Muscle of back (tissue), 11 donors: ENCODE measurements around the gene MIER2. TPM values are rescaled to one million over a fixed set of nuclear protein-coding genes. Genes with fewer than 3 reads are reported as not detected.
A peak's percentile ranks its signal among the peaks of the same experiment; 100 is the strongest.

ENCODE experiments used
- DNase-seq, 3 donors: peaks; one replicate each; pipeline versions ENCODE4 v3.0.0 to v3.0.0-alpha.2; 2013
- polyA plus RNA-seq, 10 donors: library from polyadenylated mRNA; unstranded; fragments of 120-200 nt; gene quantifications; one replicate each; pipeline ENCODE4 v1.2.1, GENCODE V29; 2013; ENCODE audit not compliant: insufficient read length in 10 of 10

Gene MIER2
- polyA plus RNA-seq, 10 donors = 20.8 to 29.3 (median 26.0) TPM

DNA sequence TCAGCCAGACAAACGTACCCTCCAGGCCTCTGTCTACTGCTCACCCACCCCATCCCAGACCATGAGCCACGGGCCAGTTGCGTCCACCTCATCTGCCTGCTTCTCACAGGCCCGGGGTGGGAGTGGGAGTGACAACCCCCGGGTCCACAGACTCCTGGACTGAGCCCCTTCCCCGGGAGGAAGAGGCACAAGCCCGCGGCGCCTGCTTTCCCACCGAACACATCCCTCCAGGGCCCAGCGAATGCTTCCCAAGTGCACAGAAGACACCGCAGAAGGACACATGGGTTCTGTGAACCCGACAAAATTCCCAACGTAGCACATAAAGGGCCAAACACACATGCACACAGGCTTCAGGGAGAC, 35.4 kb downstream of the MIER2 start:
- no peak for DNase-seq

DNA sequence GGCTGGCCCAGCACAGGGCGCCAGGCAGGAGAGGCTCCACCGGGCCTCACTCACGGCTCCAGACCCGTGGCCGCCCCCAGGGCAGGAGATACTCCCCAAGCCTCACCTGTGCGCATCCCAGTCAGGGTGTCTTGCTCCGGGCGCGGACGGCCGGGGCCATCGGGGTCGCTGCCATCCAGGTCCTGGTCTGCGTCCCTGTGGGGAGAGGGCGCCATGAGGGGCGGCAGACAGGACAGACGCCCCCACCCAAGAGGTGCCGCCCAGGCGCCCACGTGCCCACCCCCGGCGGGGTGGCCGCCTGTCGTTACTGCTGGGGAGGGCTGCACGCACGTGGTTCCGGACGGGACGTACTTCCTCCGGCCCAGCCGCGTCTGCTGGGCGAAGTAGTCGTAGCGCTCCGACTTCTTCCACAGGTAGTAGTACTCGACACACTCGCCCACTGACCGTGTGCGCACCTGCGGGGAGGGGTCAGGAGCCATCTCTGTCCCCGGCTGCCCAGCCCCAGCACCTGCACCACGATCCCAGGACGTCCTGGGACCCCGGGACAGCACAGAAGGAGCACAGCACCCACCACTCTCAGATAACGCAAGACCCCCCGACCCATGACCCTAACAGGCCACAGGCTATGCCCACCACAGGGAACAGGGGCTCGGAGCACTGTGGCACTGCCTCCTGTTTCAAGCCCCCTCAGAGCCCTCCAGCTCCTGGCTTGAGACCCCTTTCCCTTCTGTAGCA, 36.0 kb downstream of the MIER2 start:
- no peak for DNase-seq

DNA sequence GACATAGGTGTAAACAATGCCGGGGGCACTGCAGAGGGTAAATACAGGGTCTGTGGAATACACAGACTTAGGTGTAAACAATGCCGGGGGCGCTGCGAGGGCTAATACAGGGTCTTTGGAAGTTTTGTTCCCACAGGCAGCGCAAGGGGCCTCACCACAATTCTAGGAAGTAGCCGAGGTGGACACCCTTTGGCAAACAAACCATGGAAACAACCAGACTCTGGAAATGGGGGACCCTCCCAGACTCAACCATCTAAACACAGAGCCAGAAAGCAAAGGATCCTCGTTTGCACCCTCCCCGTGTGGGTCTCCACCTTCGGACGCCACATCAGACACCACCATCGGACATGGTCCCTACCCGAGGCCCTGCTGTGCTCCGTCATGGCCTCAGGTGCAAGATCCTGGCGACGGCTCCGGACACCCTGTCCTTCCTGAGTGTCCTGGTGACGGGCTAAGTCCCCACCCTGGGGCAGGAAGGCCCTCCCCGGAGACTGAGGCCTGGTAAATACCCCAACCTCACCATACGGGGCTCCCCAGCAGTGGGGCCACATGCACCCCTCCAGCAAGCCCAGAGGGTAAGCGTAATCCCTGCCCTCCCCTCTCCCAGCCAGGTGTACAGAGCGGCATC, 36.7 kb downstream of the MIER2 start:
- DNase-seq = no peak

DNA sequence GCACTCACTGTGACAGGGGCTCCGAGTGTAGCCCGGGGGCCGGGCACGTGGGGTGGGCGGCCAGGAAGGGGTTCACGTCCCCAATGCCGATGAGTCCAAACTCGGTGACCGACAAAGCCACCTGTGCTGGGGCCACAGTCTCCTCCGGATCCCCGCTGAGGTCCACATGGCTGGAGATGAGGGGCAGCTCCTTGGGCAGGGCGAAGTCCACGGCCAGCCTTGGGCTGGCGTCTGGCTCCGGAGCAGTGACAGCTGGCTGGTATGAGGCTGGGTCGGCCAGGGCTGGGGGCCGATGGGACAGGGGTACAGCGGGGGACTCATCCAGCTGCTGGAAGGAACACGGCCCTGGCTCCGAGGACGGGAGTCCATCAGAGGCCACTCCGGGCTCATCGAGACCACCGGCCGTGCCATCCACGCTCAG, 37.5 kb downstream of the MIER2 start:
- no peak for DNase-seq

DNA sequence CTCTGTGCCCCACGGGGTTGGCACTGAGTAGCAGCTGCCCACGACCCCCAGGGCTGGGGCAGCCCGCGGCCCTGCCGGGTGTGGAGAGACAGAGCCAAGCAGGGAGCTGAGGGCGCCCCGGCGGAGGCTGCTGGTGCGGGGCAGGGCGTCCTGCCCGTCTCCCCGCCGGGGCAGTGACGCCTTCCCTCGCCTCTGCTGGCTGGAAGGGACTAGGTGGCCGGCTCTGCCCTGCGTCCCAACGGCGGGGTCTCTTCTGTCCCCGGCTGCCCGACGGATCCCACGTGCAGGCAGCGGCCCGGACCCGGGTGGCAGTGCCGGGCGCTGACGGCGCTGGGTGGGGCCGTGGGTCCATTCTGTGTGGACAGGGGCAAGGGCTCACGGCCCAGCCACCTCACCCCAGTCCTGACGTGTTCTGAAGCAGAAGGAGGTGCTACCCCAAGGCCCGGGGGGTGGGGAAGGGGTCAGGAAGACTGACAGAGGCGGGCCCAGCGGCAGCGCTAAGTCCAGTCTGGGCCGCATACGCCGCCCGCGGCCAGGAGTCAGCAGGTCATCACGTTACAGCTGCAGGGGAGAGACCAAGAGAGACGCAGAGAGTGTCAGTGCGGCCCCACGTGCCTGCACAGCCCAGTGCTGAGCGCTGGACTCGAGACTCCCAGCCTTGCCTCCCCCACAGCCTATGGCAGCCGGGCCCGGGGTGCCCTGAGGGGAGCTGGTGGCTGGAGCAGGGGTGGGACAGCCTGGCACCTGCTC, 38.3 kb downstream of the MIER2 start:
- DNase-seq = no peak

DNA sequence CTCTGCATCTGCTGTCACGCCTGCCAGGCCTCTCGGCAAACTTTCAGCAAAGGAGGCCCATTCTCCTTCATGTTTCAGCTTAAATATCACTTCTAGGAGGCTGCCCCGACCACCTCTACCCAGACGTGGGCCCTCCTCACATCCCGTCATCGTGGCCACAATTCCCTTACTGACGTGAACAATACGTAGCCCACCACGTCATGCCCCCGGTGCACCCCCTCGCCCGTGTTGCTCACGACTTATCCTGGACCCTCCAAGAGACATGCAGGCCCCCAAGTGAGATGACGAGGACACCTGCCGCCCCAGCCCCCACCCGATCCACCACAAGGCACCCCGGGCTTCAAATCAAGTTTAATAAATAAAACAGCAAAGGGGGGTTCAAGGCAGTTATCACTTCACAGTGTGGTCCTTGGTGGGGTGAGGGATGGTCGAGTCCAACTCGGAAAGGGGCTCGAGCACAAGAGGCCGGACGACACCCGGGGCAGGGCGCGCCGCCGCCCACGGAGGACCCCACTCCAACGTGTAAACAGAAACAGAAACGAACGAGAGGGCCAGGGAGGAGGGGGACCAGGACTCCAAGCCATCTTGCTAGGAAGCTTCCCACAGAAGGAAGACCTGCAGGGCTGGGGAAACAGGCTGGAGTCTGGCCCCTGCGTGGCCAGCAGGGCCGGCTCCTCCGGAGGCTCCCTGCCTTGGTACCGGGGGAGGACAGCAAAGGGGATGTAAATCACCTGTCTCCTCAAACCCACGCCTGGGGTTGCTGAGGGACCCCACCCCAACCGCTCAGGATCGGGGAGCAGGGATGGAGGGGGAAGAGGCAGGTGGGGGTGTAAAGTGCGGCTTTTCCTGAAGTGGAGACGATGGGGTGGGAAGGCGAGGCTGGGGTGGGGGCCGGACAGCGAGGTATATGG, 39.1 kb downstream of the MIER2 start:
- DNase-seq = no peak

DNA sequence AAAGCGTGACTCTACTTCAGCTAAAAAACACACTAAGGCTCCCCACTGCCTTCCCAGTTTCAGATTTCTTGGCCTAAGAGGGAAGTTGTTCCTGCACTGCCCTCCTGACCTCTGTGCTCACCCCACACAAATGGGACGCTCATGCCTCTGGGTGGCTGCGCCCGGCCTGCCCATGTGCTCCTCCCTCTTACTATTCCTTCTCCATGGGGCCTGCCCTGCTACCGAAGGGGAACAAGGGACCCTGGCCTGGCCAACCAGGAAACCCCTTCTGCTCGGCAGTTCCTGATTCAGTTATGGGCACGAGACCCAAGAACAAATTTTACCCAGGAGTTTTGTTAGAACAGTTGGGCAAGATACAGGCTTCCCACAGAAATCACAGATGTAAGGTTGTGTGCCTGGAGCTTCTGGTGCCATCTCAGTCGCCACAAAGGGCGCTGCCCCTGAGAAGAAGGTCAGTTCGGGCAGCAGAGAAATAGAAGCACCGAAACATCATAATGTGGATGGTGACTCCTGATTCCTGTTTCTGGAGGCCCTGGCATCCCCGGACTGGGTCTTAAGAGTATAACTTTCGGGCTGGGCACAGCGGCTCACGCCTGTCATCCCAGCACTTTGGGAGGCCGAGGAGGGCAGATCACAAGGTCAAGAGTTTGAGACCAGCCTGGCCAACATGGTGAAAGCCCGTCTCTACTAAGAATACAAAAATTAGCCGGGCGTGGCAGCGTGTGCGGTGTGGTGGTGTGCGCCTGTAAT, 47.9 kb downstream of the MIER2 start:
- no peak for DNase-seq

DNA sequence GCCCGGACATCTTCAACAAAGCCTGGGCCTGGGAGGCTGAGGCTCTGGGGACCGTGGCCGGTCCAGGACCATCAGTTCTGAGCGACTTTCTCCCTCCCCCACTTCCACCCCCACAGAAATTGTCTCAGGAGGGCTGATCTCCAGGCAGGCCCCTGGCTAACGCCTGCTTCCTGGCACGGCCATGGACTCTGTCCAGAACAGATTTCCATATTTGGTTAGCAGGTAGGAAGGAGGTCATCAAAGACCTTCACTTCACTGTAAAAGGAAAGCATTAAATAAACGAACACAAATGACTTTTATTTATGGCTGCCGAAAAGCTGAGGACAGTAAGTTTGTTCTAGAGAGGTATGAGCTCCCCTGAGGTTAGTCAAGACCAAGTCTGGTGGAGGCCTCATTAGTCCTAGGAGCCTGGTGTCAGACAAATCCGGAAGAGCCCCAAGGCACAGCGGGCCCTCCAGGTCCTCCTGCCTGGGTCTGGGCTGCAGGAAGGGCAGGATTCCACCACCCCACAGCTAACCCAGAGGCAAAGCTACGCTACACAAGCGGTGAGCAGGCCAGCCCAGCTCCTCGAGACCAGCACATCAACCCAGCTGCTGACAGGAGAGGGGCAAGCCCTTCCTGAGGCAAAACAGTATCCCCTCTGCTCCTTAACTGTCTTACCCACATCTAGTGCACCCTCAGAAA, 48.8 kb downstream of the MIER2 start:
- DNase-seq = no peak

DNA sequence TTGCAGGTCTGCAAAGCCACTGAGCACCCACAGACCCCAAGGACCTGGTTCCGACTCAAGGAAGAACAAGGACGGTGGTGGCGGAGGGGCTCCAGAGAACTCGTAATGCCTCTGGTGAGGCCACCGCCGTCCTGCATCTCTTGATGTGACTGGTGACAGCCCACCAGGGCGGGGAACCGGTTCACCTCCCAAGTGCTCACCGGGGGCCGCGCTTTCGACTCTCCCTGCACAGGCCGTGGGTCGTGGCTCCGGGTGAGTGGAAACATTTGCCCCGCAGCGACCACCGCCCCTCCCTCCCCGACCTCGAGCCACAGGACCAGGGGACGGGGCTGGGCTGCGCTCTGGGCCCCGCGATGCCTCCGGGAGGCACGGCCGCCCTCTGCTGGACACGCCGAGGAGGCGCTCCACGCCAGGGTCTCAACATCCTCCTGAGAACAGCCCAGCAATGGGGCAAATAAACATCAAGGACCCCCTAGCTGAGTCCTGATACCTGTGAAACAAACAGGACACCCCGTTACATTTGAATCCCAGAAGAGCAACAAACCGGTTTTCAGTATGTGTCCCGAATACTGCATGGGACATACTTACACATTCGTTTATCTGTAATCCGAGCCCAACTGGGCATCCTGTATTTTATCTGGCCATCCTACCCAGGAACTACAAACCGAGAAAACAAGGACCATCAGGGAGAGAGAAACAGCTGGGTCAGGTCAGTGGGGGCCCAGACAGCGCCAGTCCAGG, 49.5 kb downstream of the MIER2 start:
- peak in 1 of 3 donors; percentile 35 for DNase-seq

DNA sequence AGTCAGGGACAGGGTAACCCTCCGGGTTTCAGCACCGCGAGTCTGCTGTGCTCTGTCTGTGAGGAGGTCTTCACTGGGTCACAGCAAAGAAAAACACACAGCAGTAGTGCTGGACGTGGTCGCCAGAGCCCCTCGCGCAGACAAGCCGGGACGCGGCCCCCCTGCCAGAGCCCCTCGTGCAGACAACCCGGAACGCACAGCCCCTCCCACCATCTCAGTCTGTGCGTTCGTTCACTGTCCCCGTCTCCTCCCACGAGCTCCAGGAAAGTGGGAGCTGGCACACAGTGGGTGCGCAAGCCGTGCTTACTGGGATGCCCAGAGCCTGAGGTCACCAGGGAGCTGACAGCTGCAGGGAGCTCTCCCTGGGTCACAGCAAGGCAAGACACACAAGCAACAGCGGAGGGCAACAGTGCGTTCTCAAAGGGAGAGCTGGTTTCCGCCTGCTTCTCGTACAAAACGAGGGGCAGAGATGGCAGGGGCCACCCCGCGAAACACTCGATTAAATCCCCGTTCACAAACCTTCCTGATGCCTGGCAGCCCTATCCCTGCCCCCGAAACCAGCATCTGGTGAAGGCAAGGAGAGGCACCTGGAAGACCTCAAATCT, 50.2 kb downstream of the MIER2 start:
- DNase-seq = peak in 1 of 3 donors; percentile 36

DNA sequence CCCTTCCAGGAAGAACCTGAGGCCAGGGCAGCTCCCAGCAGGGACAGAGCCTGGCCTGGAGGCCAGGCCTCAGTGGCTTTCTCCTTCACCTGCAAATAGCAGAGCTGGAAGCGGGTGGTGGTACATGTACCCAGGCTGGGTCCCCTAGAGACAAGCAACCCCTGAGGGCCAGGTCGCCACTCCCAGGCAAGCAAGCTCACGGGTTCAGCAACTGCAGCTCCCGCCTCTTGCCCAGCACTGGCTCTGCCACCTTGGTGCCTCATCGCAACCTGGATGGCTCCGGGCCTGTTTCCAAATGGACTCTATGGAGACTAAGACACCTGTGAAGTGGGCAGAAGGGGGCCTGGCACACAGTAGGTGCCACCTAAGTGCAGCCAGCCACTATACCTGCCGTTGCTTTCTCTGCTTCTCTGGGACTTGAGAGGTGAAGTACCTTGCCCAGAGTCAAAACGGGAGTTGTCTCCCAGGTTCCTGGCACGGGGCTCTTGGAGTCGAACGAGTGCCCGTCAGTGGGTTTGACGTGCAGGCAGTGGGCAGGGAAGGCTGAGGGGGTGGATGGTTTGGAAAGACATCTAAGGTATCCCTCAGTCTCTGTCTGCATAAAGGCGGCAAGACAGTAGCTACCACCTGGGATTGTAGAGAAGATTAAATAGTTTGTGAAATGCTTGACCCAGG, 51.0 kb downstream of the MIER2 start:
- no peak for DNase-seq

DNA sequence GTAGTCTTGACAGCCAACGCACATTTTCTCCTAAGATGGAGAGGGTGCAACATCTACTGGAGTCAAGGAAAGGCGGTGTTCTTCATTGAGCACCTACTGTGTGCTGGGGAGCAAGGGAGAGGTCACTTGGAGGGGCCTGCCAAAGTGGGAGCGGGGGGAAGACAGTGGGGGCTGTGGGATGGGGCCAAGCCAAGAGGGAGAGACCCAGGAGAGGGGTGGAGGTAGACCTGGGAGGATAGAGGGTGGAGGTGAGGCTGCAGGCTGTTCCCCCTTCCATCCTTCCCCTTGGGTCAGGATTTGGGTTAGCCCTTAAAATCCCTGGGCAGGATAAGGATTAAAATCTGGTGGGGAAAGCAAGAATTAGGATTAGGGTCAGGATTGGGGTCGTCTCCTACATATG, 51.6 kb downstream of the MIER2 start:
- no peak for DNase-seq

DNA sequence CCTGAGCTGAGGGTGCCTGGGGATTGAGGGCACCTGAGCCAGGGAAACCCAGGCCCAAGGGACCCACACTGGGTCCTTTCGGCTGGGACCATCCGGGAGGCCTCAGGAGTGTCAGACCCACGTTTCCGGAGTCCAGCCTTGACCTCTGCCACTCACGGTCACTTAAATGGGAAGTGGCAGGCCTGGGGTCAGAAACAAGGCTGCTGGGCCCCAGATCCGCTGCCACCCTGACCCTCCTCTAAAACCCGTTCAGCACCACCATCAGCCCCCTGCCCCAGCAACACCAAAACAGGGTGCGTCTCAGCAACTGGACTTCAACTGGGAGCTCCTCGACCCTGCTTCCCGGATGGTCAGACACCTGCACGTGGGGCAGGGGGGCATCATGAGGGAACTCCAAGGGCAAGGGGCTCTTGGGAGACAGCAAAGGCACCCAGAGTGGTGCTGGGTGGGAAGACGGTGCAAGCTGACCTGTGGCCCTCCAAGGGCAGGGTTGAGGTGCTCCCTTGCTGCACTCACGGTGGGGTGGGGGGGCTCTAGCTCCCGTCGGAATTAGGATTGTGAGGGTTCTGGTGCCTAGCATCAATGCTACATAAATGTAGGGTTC, 52.2 kb downstream of the MIER2 start:
- DNase-seq = no peak

DNA sequence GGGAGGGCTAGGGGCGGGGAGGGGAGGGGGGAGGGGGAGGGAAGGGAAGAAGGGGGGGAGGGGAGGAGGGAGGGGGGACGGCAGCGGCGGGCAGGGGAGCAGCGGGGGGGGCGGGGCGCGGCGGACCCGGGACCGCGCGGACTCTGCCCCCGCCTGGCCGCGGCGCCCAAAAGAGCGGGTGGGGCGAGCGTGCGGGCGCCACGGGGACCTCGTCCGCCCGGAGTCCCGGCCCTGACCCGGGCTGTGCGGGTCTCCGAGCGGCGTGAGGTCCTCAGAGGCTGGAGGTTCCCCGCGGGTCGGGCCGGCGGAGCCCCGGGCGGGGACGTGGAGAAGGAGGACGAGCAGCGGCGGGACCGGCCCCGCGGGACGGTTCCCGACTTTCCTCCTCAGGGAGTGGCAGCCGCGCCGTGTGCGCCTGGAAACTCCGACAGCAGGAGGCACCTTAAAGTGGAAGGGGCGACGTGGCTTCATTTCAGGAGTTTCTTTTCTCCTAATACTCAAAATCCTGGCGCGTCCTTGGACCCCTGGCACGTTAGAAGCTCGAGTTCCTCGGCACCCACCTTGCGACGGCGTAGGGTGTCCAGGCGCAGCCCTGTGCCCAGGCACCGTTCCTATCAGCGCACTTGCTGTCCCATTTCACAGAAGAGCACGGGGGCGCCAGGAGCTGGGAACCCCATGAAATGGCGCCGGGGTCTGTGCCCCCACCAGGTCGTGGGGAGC, 52.9 kb downstream of the MIER2 start:
- DNase-seq = no peak

DNA sequence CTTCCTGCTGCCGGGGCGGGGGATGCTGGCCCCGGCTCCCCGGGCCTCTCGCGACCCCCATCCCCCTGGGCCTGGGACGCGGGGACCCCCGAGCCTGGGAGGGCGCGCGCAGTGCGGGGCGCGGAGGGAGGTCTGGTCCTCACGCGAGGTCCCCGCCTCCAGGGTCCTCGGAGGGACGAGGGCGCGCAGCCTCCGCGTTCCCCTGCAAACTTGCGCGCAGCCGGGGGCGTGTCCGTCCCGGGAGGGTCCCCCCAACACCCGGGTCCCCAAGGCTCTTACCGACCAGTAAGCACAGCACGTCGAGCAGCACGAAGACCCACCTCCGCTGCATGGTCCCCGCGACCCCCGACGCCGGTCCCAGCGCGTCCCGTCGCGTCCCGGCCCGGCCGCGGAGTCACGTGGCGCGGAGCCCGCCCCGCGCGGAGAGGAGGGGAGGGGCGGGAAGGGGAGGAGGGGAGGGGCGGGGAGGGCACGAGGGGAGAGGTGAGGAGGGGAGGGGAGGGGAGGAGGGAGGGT, 53.5 kb downstream of the MIER2 start, which contains the start of gene PLPP2:
Gene PLPP2 (minus strand): TSS at position 398 of the 516 bp plus-strand sequence. CDS start 67 bp downstream, at position 331.
- no peak for DNase-seq

DNA sequence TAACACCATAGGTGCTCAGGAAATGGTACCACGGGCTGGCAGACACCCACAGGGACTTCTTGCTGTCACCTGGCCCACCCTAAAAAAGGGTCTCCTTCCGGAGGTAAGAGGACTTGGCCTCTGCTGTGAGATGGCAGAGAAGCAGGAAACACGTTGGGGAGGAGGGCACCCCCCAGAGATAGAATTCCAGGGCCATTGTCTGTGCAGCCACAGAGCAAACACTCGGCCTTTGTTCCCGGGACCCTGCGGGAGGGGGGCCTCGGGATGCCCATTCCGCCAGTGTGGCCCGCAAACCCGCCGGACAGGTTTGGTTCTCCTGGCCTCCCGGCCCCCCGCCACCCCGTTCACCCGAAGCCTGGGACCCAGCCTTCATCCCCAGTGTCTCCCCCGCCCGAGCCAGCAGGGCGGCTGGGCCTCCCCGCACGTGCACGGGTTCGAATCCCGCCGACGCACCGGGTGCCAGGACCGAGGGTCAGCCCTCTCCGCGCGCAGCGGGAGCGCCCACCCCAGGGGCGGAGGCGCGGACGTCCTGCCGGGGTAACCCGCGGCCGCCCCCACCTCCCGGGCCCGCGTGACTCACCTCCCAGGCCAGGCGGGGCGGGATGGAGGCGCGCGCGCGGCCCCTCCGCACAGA, 54.1 kb downstream of the MIER2 start:
- DNase-seq = no peak
